Putamen (tissue), 1 donor: ENCODE results near the gene TLK1.
A peak's percentile ranks its signal among the peaks of the same experiment; 100 is the strongest.

Experiments
- DNase-seq: peaks from one replicate; pipeline ENCODE4 v3.0.0-alpha.2; 2016; ENCODE audit warnings: low spot score

Gene TLK1

GRCh38 chr2:171160119-171160955 lies at the start of gene TLK1:
TSS of gene TLK1 (minus strand) at chr2:171160893. CDS start at chr2:171160428, 465 bp downstream.
- peak; percentile 43 for DNase-seq

- no peak for DNase-seq
Measured at GRCh38 chr2:171210216-171210863, 49.6 kb upstream of the TLK1 start.

- DNase-seq, result no peak
Measured at GRCh38 chr2:171208657-171209056, 48.0 kb upstream of the TLK1 start.

GRCh38 chr2:171206422-171207115 lies 45.9 kb upstream of the TLK1 start:
- no peak for DNase-seq

- DNase-seq, result no peak
Measured at GRCh38 chr2:171205551-171205950, 44.9 kb upstream of the TLK1 start.

- DNase-seq, result no peak
Measured at GRCh38 chr2:171201767-171202166, 41.1 kb upstream of the TLK1 start.

- DNase-seq, result no peak
Measured at GRCh38 chr2:171201271-171201670, 40.6 kb upstream of the TLK1 start.

GRCh38 chr2:171200469-171200868 lies 39.8 kb upstream of the TLK1 start:
- DNase-seq, result no peak

- DNase-seq, result no peak
Measured at GRCh38 chr2:171191021-171191420, 30.3 kb upstream of the TLK1 start.

- DNase-seq, result no peak
Measured at GRCh38 chr2:171187819-171188218, 27.1 kb upstream of the TLK1 start.

GRCh38 chr2:171187177-171187576 lies 26.5 kb upstream of the TLK1 start:
- no peak for DNase-seq

GRCh38 chr2:171185941-171186340 lies 25.2 kb upstream of the TLK1 start:
- no peak for DNase-seq

- DNase-seq, result no peak
Measured at GRCh38 chr2:171185165-171185818, 24.6 kb upstream of the TLK1 start.

GRCh38 chr2:171181064-171182049 lies 20.7 kb upstream of the TLK1 start:
- DNase-seq, result no peak

- no peak for DNase-seq
Measured at GRCh38 chr2:171180229-171180930, 19.7 kb upstream of the TLK1 start.

- no peak for DNase-seq
Measured at GRCh38 chr2:171178993-171179392, 18.3 kb upstream of the TLK1 start.

GRCh38 chr2:171176516-171176915 lies 15.8 kb upstream of the TLK1 start:
- no peak for DNase-seq

GRCh38 chr2:171174075-171174474 lies 13.4 kb upstream of the TLK1 start:
- no peak for DNase-seq

GRCh38 chr2:171173087-171173486 lies 12.4 kb upstream of the TLK1 start:
- no peak for DNase-seq

- DNase-seq, result no peak
Measured at GRCh38 chr2:171171808-171172207, 11.1 kb upstream of the TLK1 start.
